NCI-H146 treated with DMSO at 0.1 percent for 48 hours (cell line): ENCODE data around the gene PIAS4.

ENCODE experiments used
- DNase-seq: peaks from one replicate; lab custom pipeline; 2025; ENCODE audit not compliant: unreplicated experiment; lab: John Stamatoyannopoulos, UW

Gene PIAS4

GRCh38 chr19:4018775-4019504, 11.4 kb downstream of the PIAS4 start:
- DNase-seq, result no peak

DNA sequence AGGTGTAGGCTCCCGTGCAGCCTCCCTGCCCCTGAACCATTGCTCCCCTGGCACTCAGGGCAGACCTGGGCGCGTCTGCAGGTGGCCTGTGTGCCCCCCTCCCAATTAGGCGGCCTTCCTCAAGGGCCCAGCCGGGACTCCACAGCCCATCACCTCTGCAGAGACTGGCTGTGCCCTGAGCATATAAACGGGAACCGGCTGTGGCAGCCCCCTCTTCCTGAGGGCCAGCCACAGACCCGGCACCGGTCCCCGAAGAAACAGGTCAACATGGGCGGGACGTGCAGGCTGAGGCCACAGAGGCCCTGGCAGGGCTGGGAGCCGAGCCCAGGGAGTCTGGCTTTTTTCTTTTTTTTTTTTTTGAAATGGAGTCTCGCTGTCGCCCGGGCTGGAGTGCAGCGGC, 12.0 kb downstream of the PIAS4 start:
- no peak for DNase-seq

DNA sequence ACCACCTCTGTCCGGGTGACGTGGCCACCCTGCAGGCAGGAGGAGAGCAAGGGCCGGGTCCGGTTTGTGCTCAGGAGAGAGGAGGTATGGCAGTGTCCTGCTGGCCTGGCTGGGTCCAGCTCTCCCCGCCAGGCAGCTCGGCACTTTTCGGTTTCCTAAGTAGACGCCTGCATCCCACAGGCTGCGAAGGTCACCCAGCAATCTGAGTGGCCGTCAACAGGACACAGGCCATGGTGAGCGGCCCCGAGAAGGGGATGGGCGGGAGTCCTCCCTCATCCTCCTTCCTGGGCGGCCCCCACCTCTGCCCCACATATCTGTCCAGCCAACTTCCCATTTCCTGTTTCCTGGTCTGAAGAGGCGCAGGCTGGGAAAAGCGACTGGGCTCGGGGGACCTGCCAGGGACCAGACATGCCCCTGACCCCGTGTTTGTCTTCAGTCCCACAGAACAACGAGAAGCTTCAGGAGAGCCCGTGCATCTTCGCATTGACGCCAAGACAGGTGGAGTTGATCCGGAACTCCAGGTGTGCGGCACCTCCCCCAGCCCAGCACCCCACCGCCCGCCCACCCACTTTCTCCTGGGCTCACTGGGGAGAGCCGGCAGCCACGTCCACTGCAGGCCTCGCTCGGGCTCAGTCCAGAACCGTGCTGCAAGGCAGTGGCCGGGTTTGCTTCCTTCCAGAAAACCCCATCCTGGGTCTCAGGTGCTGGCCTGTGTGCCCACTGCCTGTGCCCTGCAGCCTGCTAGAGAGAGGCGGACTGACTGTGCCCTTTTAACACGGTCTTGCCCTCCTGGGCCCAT, 16.3 kb downstream of the PIAS4 start:
- DNase-seq, result no peak

DNA sequence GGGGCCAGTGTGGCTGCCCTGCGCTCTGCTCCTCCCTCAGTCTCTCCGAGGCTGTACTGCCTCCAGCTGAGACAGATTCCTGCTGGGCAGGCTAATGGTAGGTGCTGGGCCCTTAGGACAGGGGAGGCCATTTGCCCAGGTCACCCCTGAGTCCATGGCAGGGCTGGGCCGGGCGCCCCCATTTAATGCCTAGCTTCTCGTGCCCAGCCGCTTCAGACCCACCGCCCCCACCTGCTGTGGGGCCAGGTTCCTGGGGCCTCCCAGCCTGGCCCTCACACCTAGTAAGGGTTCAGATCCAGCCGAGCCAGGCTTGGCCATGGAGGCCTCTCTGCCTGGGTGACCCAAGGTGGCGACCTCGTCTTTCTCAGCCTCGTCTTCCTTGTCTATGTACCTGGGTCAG, 17.8 kb downstream of the PIAS4 start:
- no peak for DNase-seq

GRCh38 chr19:4027146-4027545, 19.6 kb downstream of the PIAS4 start:
- DNase-seq, result no peak

- DNase-seq, result no peak
Observed at GRCh38 chr19:4028334-4029246, 21.1 kb downstream of the PIAS4 start.

GRCh38 chr19:4029247-4029614, 21.7 kb downstream of the PIAS4 start:
- no peak for DNase-seq

- DNase-seq, result no peak
Observed at GRCh38 chr19:4030552-4030951, 23.0 kb downstream of the PIAS4 start.

- no peak for DNase-seq
Observed at GRCh38 chr19:4030981-4031380, 23.4 kb downstream of the PIAS4 start.

- DNase-seq, result no peak
Observed at GRCh38 chr19:4031420-4031819, 23.9 kb downstream of the PIAS4 start.

- no peak for DNase-seq
Observed at GRCh38 chr19:4032436-4032835, 24.9 kb downstream of the PIAS4 start.

DNA sequence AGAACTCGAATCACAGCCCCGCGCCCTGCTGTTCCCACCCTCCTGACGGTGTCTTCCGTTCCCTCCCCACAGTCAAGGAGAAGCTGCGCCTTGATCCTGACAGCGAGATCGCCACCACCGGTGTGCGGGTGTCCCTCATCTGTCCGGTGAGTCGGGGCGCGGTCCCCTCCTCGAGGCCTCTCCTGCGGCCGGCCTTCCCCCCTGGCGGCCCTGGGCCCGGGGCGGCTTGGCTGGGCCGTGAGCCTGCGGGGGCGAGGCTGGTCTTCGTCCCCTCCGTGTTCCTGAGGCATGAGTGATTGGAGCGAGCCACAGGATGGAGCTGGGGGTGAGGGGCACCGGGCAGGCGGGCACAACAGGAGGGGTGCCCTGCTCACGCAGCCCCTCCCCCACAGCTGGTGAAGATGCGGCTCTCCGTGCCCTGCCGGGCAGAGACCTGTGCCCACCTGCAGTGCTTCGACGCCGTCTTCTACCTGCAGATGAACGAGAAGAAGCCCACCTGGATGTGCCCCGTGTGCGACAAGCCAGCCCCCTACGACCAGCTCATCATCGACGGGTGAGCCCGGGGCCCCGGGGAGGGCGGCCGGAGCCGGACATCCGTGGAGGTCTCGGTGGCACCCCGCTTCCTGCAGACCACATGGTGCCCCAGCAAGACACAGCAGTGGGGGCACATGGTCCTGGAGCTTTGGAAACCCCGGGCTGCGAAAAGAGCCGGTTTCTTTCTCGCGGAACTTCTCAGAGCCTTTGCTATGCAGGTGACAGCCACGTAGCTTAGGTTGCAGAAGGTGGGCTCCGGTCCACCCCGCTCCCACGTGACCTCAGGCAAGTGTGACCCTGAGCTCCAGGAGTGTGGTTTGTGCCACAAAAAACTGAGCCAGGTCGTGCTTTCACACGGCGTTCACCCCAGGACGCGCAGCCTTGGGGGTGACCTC, 25.8 kb downstream of the PIAS4 start:
- DNase-seq, result no peak

GRCh38 chr19:4034048-4035017, 26.8 kb downstream of the PIAS4 start:
- DNase-seq, result no peak

GRCh38 chr19:4035018-4035566, 27.6 kb downstream of the PIAS4 start:
- DNase-seq, result no peak

GRCh38 chr19:4035582-4035981, 28.0 kb downstream of the PIAS4 start:
- no peak for DNase-seq

DNA sequence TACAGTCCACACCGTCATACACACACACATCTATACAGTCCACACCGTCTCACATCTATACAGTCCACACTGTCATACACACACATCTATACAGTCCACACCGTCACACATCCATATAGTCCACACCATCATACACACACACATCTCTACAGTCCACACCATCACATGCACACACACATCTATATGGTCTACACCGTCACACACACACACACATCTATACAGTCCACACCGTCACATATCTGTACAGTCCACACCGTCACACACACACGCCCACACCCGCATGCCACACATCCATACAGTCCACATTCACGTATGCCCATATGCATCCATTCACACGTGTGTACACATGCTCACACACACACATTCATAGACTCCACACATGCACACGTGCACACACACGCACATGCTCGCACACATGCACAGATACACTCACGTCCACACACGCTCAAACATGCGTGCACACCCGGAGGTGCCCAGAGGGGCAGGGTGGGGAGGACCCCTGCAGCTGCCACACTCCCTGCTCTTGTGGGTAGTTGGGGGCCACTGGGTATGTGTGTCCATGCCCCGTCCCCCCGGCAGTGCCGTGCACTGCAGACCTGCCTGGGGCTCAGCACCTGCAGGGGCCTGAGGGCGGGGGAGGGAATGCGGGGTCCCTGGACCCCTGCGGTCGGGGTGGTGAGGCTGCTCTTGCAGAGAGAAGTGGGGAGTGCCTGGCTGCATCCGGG, 29.2 kb downstream of the PIAS4 start:
- no peak for DNase-seq

GRCh38 chr19:4037301-4037949, 29.9 kb downstream of the PIAS4 start:
- no peak for DNase-seq

DNA sequence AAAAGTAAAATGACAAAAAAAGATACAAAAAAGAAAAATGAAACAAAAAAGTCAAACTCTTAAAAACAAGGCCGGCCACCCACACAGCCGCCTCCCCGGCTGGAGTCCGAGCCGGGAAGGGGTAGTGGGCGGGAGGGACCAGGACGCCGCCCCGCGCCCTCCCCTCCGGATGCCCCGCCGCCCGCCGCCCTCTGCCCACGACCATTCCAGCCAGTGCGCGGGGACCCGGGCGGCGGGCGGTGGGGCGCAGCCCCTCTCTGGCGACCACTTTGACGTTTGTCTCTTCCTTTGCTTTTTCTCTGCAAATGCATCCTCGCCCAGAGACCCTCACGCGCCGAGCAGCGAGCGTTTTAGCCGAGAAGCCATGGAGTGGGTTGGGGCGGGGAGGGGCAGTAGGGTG, 30.5 kb downstream of the PIAS4 start:
- no peak for DNase-seq
